ENCODE results near the gene SPINK13.

The SPINK13 gene

GRCh38 chr5:148314187-148314586 lies 45.6 kb downstream of the SPINK13 start:
- no peak for DNase-seq

- no peak for DNase-seq
Observed at GRCh38 chr5:148314731-148315130, 46.1 kb downstream of the SPINK13 start.

DNA sequence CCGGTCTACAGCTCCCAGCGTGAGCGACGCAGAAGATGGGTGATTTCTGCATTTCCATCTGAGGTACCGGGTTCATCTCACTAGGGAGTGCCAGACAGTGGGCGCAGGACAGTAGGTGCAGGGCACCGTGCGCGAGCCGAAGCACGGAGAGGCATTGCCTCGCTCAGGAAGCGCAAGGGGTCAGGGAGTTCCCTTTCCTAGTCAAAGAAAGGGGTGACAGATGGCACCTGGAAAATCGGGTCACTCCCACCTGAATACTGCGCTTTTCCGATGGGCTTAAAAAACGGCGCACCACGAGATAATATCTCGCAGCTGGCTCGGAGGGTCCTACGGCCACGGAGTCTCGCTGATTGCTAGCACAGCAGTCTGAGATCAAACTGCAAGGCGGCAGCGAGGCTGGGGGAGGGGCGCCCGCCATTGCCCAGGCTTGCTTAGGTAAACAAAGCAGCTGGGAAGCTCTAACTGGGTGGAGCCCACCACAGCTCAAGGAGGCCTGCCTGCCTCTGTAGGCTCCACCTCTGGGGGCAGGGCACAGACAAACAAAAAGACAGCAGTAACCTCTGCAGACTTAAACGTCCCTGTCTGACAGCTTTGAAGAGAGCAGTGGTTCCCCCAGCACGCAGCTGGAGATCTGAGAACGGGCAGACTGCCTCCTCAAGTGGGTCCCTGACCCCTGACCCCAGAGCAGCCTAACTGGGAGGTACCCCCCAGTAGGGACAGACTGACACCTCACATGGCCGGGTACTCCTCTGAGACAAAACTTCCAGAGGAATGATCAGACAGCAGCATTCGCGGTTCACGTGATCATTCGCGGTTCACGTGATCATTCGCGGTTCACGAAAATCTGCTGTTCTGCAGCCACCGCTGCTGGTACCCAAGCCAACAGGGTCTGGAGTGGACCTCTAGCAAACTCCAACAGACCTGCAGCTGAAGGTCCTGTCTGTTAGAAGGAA lies 51.7 kb downstream of the SPINK13 start:
- DNase-seq: peak in 1 of 2 donors; percentile 3

DNA sequence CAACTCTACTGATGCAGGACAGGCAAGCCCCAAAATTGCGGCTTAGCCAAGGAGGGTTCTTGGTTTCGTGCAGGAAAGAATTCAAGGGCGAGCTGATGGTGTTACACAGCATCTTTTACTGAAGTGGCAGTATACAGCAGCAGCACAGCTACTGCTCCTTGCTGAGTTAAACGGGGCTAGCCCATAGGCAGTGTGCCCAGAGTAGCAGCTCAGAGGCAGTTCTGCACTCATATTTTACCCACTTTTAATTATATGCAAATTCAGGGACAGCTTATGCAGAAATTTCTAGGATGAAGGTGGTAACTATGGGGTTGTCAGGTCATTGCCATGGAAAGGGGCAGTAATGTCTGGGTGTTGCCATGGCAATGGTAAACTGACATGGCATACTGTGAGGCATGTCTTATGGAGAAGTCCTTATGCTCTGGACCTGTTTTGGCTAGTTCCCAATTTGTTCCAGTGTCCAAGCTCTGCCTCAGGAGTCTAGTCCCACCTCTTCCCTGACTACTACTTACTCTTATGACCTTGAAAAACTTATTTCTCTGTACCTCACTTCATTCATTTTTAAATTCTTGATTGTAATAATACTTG lies 64.8 kb downstream of the SPINK13 start:
- no peak for DNase-seq

DNA sequence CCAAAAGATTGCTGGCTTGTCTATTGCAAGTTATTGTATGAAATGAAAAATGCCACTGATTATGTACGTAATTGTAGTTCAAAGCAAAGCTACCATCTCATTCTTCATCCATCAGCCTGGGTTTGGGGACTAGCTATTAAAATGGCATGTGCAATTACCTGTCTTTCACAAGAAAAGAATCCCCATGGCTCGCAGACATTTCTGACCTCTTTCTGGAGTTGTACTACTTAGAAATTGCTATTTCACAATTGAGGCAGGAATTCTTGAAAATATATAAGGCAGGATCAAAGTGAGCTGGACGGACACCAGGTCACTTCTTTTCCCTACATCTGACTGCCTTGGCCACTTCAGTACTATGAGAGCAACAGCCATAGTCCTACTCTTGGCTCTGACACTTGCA lies 66.7 kb downstream of the SPINK13 start, which contains the start of gene SPINK9:
Gene SPINK9, plus strand, starts transcription at position 301 of the 400 bp plus-strand sequence. Its CDS starts 55 bp downstream, at position 356.
- no peak for DNase-seq

Measured in stimulated activated CD4-positive, alpha-beta T cell treated with anti-CD3 and anti-CD28 coated beads, Interleukin-2, amount 100 ng/mL, for 48 hours (primary cell).